NCI-H1417 treated with DMSO at 0.1 percent for 48 hours (cell line): ENCODE data around the gene MMRN2.

Experiments used
- DNase-seq: peaks from one replicate; lab custom pipeline; 2025; lab: John Stamatoyannopoulos, UW

The MMRN2 gene

GRCh38 chr10:86888585-86889381, 68.6 kb downstream of the MMRN2 start:
- no peak for DNase-seq
